Measurements from ENCODE around the gene ANO1. TPM values are rescaled to one million over a fixed set of nuclear protein-coding genes. Genes with fewer than 3 reads are reported as not detected.
"Not testable (repeated sequence)": the region's sequence is repeated elsewhere in the genome, so short reads cannot be mapped to it uniquely, and the experiment has no call there.

Gene ANO1
- total RNA-seq, 1 donor from 2014 or later = not detected

DNA sequence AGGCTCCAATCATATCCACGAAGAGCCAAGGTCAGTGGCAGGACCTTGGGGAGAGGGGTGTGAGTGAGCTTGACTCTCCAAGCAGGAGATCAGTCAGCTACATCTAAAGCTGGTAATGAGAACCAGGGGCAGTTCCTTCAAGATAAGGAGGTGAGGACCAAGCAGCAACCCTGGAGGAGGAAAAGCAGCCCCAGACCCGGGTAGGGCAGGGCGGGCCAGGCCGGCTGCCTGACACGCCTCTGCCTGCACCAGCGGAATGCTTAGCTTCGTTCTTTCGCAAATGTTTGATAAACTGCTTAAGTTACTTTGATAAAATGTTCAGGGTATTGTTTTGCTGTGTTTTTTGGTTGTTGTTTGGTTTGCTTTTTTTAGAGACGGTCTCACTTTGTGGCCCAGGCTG is 106.3 kb downstream of the ANO1 start:
- DNase-seq (ENCODE audit: low read depth in 2 of 2) = no peak

DNA sequence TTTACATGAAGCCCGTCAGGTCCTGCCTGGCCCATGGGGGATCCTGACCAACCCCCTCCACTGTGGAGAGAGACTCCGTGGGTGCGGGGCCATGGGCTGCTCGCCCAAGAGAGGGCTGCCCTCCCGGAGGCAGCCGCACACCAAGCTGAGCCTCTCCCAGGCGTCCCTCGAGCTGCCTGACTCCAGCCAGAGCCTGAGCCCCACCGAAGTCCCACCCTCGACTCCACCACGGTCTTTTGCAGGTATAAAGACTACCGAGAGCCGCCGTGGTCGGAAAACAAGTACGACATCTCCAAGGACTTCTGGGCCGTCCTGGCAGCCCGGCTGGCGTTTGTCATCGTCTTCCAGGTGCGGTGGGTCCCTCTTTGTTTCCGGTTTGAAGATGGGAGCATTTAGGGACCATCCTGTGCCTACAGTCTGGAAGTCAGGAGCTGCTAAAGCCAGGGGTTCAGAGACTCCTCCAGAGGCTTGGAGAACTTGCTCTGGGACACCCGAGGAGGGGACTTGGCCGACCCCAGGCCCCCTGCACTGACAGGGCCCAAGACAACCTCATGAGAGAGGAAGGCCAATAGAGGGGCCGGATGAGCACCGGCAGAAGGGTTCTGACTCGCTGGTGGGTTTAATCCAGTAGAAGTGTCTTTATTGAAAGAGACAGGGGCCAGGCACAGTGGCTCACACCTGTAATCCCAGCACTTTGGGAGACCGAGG is 107.4 kb downstream of the ANO1 start:
- no peak for DNase-seq (ENCODE audit: low read depth in 2 of 2)

GRCh38 chr11:70186420-70186819 is 108.3 kb downstream of the ANO1 start:
- no peak for DNase-seq (ENCODE audit: low read depth in 2 of 2)

GRCh38 chr11:70186936-70187335 is 108.8 kb downstream of the ANO1 start:
- no peak for DNase-seq (ENCODE audit: low read depth in 2 of 2)

DNA sequence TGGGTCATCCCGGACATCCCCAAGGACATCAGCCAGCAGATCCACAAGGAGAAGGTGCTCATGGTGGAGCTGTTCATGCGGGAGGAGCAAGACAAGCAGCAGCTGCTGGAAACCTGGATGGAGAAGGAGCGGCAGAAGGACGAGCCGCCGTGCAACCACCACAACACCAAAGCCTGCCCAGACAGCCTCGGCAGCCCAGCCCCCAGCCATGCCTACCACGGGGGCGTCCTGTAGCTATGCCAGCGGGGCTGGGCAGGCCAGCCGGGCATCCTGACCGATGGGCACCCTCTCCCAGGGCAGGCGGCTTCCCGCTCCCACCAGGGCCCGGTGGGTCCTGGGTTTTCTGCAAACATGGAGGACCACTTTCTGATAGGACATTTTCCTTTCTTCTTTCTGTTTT is 109.7 kb downstream of the ANO1 start:
- DNase-seq (ENCODE audit: low read depth in 2 of 2) = no peak

DNA sequence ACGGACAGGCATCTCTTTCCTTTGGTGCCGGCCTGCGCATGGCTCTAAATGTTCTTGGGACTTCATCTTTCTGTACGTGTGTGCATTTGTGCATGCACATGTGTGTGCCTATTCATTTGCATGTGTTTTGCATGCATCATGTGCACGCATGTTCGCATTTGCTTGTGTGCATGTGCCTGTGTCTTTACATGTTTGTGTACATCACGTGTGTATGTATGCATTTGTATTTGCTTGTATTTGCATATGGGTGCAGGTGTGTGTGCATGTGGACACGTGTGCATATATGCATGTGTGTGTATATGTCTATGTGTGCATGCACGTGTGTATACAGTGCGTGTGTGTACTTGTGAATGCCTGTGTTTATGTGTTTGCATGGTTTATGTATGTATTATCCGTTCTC is 111.5 kb downstream of the ANO1 start:
- DNase-seq (ENCODE audit: low read depth in 2 of 2) = no peak

- peak; percentile 68 to 82 for DNase-seq (ENCODE audit: low read depth in 2 of 2)
Measured at GRCh38 chr11:70191495-70192140, 113.5 kb downstream of the ANO1 start.

GRCh38 chr11:70192666-70193410 is 114.7 kb downstream of the ANO1 start:
- DNase-seq (ENCODE audit: low read depth in 2 of 2) = no peak

GRCh38 chr11:70193411-70194292 is 115.5 kb downstream of the ANO1 start:
- DNase-seq (ENCODE audit: low read depth in 2 of 2) = no peak

DNA sequence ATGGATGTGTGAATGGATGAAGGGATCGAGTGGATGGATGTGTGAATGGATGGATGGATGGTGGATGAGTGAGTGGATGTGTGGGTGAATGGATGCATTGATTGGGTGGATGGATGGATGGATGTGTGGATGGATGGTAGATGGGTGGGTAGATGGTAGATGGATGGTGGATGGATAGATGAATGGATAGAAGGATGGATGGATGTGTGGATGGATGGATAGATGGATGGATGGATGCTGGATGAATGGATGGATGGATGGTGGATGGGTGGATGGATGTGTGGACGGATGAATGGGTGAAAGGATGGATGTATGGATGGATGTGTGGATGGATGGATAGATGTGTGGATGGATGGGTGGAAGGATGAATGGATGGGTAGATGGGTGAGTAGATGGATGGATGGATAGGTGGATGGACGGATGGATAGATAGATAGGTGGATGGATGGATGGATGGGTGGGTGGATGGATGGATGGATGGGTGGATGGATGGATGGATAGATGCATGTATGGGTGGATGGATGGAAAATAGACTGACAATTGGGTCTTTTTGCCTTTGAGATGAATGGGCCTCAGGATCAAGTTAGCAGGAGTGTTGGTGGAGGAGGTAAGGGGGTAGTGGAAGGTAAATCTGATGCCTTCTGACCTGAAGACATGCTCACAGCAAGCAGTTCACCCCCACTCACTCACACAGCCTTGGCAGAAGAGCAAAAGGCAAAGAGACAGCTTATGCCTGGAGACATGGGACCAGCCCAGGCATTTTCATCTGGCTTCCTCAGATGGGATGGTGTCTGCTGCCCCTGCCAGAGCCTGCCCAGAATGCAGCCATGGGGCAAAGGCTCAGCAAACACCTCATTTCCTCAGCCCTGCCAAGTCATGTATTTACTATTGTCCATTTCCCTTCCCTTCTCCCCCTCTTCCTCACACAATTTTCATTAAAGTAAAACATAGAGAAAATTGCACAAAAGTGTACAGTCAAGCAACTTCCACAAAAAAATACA is 117.0 kb downstream of the ANO1 start:
- no peak for DNase-seq (ENCODE audit: low read depth in 2 of 2)

DNA sequence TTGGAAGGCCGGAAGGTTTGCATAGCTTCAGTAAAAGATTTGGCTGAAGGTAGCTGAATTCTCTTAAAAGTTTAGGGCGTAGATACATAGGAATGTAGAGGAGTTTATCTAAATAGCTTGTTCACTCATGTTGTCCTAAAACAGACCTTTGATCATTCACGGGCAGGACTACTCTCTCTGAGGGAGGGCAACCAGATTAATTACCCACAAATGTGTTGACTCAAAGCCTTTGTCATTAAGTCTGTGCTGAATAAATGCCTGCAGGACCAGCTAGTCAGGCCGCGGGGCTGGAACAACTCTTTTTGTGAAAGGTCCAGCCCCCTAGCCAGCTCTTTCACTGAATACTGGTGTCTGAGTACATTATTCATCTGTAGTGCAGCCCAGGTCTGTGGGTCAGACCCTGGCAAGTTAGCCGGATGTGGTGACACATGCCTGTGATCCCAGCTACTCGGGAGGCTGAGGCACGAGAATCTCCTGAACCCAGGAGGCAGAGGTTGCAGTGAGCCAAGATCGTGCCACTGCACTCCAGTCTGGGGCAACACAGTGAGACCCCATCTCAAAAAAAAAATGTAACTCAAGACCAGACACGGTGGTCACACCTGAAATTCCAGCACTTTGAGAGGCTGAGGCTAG is 122.2 kb downstream of the ANO1 start:
- DNase-seq (ENCODE audit: low read depth in 2 of 2) = no peak

GRCh38 chr11:70201047-70201446 is 122.9 kb downstream of the ANO1 start:
- DNase-seq (ENCODE audit: low read depth in 2 of 2) = not testable (repeated sequence)

DNA sequence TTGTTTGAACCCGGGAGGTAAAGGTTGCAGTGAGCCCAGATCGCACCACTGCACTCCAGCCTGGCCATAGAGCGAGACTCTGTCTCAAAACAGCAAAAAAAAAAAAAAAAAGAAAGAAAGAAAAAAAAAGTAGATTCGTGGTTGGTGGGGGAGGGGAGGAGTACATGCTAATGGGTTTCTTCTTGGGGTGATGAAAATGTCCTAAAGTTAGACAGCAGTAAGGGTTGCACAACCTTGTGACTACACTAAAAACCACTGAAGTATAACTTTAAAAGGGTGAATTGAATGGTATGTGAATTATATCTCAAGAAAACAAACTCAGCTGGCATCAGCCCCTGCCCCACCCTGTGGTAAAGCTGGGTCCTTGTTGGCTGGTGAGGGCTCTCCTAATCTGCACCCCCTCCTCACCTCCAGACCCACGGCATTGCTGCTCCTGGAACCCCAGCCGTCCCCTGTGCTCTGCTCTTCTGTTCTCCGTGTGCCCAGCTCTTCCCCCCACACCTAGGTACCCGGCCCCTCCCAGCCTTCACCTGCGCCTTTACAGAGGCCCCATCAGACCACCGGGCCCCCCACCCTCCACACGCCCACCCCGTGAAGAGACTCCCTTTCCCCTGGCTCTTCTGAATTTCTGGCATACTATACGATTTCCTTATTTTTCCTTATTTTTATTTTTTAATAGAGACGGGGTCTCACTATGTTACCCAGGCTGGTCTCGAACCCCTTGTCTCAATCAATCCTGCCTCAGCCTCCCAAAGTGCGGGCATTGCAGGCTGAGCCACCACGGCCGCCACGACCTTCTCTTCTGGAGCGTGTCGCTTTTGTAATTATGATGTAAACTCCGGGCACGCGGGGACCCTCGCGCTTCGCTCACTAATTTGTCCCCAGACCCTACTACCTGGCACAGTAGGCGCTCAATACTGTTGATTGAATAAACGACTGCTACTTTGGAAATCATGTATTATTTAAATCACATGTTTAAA is 124.1 kb downstream of the ANO1 start:
- DNase-seq (ENCODE audit: low read depth in 2 of 2) = no peak

GRCh38 chr11:70202920-70203750 is 125.0 kb downstream of the ANO1 start, which contains the start of gene FADD:
Gene FADD, plus strand, starts transcription at chr11:70203296. Its CDS starts 164 bp downstream, at chr11:70203460.
- peak; percentile 94 to 96 for DNase-seq (ENCODE audit: low read depth in 2 of 2)

DNA sequence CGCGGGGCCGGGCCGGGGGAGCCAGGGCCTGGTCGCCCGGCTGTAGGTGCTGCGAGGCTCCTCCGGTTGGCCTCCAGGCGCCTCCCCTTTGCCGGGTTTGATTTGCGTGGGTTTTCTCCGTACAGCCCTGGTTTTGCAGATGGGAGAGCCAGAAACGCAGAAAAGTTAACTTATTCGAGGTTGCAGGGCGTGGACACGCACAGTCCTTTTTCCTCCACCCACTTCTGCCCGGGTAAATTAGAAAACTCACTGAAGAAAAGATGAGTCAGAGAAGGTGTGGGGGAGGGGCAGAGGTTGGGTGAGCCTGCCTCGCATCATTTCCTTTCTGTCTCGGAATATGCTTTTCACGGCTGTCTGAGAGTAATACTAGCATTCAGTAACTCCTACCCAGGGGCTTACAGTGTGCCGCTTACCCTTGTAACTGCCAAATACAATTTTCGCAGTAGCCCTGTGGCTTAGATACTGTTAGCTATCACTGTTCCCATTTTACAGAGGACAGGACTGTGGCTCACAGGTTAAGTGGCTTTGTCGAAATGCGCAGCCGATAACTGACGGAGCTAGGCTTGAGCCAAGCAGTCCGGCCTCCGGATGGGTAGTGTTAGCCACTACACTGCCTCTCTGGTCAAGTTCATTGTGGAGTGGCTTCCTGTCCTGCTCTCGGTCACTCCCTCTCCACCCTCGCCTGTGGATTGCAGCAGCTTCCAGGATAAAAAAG is 125.8 kb downstream of the ANO1 start:
- peak; percentile 84 to 92 for DNase-seq (ENCODE audit: low read depth in 2 of 2)

DNA sequence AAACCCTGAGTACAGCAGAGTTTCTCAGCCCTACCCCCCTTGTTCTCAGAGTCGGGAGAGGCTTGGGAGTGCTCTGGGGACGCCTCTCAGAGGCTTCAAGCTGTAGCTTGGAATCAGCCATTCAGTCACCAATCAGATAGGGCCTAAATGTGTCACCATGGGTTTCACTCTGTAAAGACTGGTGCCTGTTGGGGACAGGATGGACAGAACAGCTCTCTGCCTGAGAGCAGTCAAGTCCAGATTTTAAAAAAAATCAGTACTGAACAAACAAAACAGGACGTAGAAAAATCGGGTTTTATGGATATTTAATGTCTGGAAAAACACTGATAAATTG is 126.3 kb downstream of the ANO1 start:
- no peak for DNase-seq (ENCODE audit: low read depth in 2 of 2)
